Fibroblast of pulmonary artery (primary cell): ENCODE measurements around the gene MOV10L1.

Experiments
- DNase-seq: peaks from one replicate; pipeline ENCODE4 v3.0.0-alpha.2; 2010; ENCODE audit warnings: low read depth
- H3K4me3 ChIP-seq: replicated peaks from 2 replicates; pipeline ENCODE4 v1.5.1; 2011; ENCODE audit warnings: low read depth, mild to moderate bottlenecking, control low read depth, low read length, moderate library complexity
- CTCF ChIP-seq: IDR thresholded peaks from 2 replicates; pipeline ENCODE4 v1.5.1; 2011; ENCODE audit warnings: mild to moderate bottlenecking, control low read depth, low read length, inconsistent platforms; ENCODE audit errors: missing control alignments

MOV10L1 gene

GRCh38 chr22:50046481-50047245 is 43.1 kb upstream of the MOV10L1 start:
- DNase-seq = no peak
- TF ChIP-seq CTCF = no peak
- no peak overlapping the region for H3K4me3 ChIP-seq

DNA sequence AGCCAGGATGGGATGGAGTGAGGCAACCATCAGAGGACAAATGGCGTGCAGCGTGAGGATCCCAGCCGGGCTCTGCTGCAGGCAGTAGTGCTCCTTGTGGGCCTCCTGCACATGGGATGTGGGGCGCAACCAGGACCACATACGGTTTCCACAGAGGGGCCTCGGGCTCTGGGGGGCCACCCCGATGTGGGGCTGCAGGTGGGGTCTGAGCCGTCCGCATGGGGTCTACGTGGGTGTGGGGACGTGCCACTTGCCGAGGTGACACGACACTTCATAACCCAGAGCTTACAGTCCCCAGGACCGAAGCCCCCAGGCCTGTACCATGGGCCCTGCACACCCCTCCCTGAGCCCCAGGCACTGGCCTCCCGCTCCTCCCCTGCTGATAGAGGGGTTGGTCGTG is 42.5 kb upstream of the MOV10L1 start:
- DNase-seq = no peak
- no peak for TF ChIP-seq CTCF
- no peak overlapping the region for H3K4me3 ChIP-seq

DNA sequence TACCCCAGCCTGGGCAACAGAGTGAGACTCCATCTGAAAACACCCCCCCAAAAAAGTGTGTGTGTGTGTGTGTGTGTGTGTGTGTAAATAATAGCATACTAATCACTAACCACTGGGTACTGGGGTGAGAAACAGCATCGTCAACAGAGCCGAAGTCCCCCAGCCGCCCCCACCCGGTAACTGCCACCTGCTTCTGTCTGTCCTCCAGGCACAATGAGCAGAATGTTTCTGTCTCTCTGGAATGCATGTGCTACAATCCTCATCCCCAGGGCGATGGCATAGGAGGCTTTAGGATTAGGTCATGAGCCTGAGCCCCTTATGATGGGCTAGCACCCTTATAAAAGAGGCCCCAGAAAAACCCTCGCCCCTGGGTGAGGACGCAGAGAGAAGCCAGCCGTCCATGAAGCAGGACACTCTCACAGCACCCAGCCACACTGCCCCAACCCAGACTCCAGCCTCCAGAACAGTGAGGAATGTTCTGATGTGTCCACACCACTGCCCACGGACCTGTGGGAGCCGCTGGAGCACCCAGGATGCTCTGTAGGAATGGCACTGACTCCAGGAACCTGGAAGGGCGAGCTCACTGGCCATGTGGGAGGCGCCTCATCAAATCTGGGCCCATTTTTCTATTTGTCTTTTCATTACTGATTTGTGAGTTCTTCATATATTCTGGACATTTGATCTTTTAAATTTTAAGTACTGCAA is 41.6 kb upstream of the MOV10L1 start:
- no peak for TF ChIP-seq CTCF
- no peak for DNase-seq
- no peak overlapping the region for H3K4me3 ChIP-seq

GRCh38 chr22:50048836-50049235 is 41.0 kb upstream of the MOV10L1 start:
- no peak for TF ChIP-seq CTCF
- no peak overlapping the region for H3K4me3 ChIP-seq
- DNase-seq = no peak

GRCh38 chr22:50049299-50050195 is 40.3 kb upstream of the MOV10L1 start:
- DNase-seq = no peak
- no peak for TF ChIP-seq CTCF
- no peak overlapping the region for H3K4me3 ChIP-seq

DNA sequence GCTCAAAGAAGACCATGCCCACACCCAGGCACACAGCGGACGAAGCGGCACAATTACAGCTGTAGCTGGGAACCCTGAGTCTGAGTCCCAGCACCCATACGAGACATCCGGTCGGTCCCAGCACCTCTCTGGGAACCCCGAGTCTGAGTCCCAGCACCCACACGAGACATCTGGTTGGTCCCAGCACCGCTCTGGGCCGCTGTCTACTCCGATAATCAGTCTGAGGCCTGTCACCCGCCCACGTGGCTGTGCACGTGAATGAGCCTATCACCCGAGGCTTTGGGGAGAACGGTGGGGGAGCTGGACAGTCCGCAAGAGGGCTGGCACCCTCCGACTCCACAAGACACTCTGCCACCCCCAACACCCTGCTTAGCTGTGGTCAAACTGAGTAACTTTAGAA is 37.9 kb upstream of the MOV10L1 start:
- no peak overlapping the region for H3K4me3 ChIP-seq
- no peak for DNase-seq
- TF ChIP-seq CTCF = no peak
